ENCODE data around the gene CAPN13.
"Not testable (repeated sequence)": the region's sequence is repeated elsewhere in the genome, so short reads cannot be mapped to it uniquely, and the experiment has no call there.

Gene CAPN13

GRCh38 chr2:30702694-30703093, 104.6 kb downstream of the CAPN13 start:
- no peak for TF ChIP-seq CTCF (IDR thresholded peaks at IDR 0.05; ENCODE audit: extremely low read depth, missing control alignments)
- no peak for DNase-seq (ENCODE audit: low spot score)

- TF ChIP-seq CTCF (IDR thresholded peaks at IDR 0.05; ENCODE audit: extremely low read depth, missing control alignments): no peak
- DNase-seq (ENCODE audit: low spot score): no peak
Observed at GRCh38 chr2:30701782-30702181, 105.5 kb downstream of the CAPN13 start.

- not testable (repeated sequence) for DNase-seq (ENCODE audit: low spot score)
Observed at GRCh38 chr2:30697242-30698103, 109.8 kb downstream of the CAPN13 start.

GRCh38 chr2:30695749-30696148, 111.5 kb downstream of the CAPN13 start:
- TF ChIP-seq CTCF (IDR thresholded peaks at IDR 0.05; ENCODE audit: extremely low read depth, missing control alignments): no peak
- no peak for DNase-seq (ENCODE audit: low spot score)

GRCh38 chr2:30694286-30695055, 112.8 kb downstream of the CAPN13 start:
- no peak for TF ChIP-seq CTCF (IDR thresholded peaks at IDR 0.05; ENCODE audit: extremely low read depth, missing control alignments)
- DNase-seq (ENCODE audit: low spot score): no peak

GRCh38 chr2:30693821-30694281, 113.4 kb downstream of the CAPN13 start:
- no peak for TF ChIP-seq CTCF (IDR thresholded peaks at IDR 0.05; ENCODE audit: extremely low read depth, missing control alignments)
- DNase-seq (ENCODE audit: low spot score): no peak

- DNase-seq (ENCODE audit: low spot score): no peak
- TF ChIP-seq CTCF (IDR thresholded peaks at IDR 0.05; ENCODE audit: extremely low read depth, missing control alignments): no peak
Observed at GRCh38 chr2:30692829-30693275, 114.4 kb downstream of the CAPN13 start.

Data from GM20000 (cell line).